ENCODE measurements around the gene UNC50.
A peak's percentile ranks its signal among the peaks of the same experiment; 100 is the strongest.

Gene UNC50

DNA sequence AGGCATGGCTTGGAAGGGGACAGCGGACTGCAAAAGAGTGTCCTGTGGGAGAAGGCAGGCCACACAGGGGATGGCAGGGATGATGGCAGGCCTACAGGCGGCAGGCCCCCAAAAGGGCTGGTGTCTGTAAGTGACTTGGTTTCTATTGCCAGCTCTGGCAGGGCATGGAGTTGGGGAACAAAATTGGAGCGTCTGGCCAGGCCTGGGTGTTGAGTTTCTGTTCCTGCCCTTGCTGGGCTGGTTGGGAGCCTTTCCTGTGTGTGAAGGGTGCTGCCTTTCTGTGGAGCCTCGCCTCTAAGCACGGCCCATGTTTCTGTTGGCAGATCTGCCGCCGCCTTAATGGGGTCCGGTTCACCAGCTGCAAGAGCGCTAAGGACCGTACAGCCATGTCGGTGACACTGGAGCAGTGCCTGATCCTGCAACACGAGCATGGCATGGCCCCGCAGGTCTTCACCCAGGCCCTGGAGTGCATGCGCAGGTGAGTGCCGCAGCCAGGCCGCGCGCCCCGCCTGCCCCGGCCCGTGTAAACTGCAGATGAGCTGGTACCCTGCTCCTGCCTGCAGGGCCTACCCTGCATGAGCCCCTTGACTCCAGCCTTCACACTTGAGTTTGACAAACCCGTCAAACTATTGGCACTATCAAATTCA is 31.6 kb upstream of the UNC50 start:
- no peak overlapping the region for H3K4me3 ChIP-seq (ENCODE audit: low read length)
- no peak for DNase-seq (ENCODE audit: low read depth)
- TF ChIP-seq, protein P1, sequence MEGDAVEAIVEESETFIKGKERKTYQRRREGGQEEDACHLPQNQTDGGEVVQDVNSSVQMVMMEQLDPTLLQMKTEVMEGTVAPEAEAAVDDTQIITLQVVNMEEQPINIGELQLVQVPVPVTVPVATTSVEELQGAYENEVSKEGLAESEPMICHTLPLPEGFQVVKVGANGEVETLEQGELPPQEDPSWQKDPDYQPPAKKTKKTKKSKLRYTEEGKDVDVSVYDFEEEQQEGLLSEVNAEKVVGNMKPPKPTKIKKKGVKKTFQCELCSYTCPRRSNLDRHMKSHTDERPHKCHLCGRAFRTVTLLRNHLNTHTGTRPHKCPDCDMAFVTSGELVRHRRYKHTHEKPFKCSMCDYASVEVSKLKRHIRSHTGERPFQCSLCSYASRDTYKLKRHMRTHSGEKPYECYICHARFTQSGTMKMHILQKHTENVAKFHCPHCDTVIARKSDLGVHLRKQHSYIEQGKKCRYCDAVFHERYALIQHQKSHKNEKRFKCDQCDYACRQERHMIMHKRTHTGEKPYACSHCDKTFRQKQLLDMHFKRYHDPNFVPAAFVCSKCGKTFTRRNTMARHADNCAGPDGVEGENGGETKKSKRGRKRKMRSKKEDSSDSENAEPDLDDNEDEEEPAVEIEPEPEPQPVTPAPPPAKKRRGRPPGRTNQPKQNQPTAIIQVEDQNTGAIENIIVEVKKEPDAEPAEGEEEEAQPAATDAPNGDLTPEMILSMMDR (conservative IDR thresholded peaks at IDR 0.05; ENCODE audit: low read length), result no peak

- no peak overlapping the region for H3K4me3 ChIP-seq (ENCODE audit: low read length)
- TF ChIP-seq, protein P1 (conservative IDR thresholded peaks at IDR 0.05; ENCODE audit: low read length), result peak; percentile 20
- no peak for DNase-seq (ENCODE audit: low read depth)
Measured at GRCh38 chr2:98577313-98577712, 31.1 kb upstream of the UNC50 start.

DNA sequence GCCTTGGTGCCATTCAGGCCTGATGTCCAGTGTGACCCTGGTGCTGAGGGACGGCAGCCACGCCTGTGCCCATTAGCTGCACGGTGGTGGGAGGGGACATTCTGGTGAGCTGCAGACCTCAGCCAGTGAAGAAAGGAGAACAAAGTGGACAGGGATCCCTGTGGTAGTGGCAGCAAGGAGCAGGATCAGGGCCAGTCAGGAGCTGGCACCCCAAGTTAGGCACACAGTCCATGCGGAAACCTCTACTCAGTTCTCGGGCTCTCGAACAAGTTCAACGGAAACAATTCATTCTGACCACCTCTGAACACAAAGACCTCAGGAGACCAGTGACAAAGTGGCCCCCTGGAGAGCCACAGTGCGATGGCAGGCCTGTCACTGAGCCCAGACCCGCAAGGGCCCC is 30.2 kb upstream of the UNC50 start:
- H3K4me3 ChIP-seq (ENCODE audit: low read length), result no peak overlapping the region
- DNase-seq (ENCODE audit: low read depth), result no peak
- TF ChIP-seq, protein P1 (conservative IDR thresholded peaks at IDR 0.05; ENCODE audit: low read length), result no peak

GRCh38 chr2:98579926-98580325 is 28.5 kb upstream of the UNC50 start:
- no peak for DNase-seq (ENCODE audit: low read depth)
- no peak overlapping the region for H3K4me3 ChIP-seq (ENCODE audit: low read length)
- TF ChIP-seq, protein P1 (conservative IDR thresholded peaks at IDR 0.05; ENCODE audit: low read length), result no peak

DNA sequence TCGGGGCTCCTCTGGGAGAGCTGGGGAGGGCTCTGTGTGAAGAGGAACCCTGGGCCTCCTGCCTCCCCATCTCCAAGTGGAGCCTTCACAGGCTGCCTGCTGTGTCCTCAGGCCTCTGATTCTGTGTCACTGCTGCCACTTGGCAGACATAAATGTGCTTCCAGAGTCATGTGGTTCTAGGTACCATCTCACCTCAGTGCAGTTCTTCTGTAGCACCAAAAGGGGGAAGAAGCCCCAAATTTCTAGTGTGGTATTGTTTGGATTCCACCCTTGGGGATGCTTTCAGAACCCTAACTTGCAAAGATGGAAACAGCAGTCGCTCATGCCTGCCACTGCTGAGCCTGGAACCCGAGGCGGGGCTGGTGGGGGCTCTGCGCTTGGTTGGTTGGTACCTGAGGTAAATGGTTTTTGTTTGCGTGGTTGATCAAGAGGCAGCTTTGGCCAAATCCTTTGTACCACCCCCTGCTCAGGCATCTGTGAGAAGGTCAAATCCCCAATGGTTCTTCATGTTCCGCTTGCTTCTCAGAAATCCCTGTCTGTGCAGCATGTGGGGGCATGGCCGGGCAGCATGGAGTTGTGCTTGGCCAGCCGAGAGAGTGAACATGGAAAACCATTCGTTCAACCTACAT is 27.6 kb upstream of the UNC50 start:
- DNase-seq (ENCODE audit: low read depth), result no peak
- TF ChIP-seq, protein P1 (conservative IDR thresholded peaks at IDR 0.05; ENCODE audit: low read length), result no peak
- no peak overlapping the region for H3K4me3 ChIP-seq (ENCODE audit: low read length)

DNA sequence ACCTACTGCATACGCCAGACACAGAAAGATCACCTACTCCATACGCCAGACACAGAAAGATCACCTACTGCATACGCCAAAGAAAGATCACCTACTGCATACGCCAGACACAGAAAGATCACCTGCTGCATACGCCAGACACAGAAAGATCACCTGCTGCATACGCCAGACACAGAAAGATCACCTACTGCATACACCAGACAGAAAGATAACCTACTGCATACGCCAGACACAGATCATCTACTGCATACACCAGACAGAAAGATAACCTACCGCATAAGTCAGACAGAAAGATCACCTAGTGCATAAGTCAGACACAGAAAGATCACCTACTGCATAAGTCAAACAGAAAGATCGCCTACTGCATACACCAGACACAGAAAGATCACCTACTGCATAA is 25.9 kb upstream of the UNC50 start:
- TF ChIP-seq, protein P1 (conservative IDR thresholded peaks at IDR 0.05; ENCODE audit: low read length), result no peak
- no peak for DNase-seq (ENCODE audit: low read depth)

DNA sequence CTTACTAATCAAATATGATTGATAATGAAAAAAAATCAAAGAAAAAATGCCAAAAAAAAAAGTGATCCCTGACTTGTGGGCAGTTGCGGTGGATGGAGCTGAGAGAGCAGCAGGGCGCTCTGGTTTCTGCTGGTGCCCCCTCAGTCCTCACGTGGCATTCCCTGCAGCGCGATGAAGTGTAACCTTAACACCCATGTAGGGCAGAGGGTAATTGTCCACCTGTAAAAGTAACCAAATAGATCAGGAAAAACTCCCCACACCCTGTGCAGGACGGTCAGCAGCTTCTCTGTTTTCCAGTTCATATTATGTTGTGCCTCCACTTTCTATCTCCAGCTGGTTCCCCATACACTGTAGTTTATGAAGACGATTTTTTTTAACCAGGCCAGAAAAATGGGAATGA is 25.1 kb upstream of the UNC50 start:
- H3K4me3 ChIP-seq (ENCODE audit: low read length), result no peak overlapping the region
- no peak for DNase-seq (ENCODE audit: low read depth)
- TF ChIP-seq, protein P1 (conservative IDR thresholded peaks at IDR 0.05; ENCODE audit: low read length), result no peak

More for the DNA sequence above, 25.9 kb upstream of the UNC50 start:
- H3K4me3 ChIP-seq (ENCODE audit: low read length), result no peak overlapping the region

Data from AG10803 (cell line).